Skeletal muscle tissue (tissue), 5 donors: ENCODE measurements around the gene PRSS1. TPM values are rescaled to one million over a fixed set of nuclear protein-coding genes. Genes with fewer than 3 reads are reported as not detected.

Experiments
- H3K27ac ChIP-seq: one replicate; pipeline ENCODE4 v1.7.0; 2013; ENCODE audit warnings: mild to moderate bottlenecking, low read depth, low read length, inconsistent platforms
- H3K27me3 ChIP-seq, 3 donors: one replicate each; pipeline ENCODE4 v1.7.0; 2013; ENCODE audit warnings: low read length in 3 of 3; ENCODE audit not compliant: control insufficient read depth in 3 of 3, insufficient read depth in 3 of 3
- H3K36me3 ChIP-seq, 3 donors: one replicate each; pipeline ENCODE4 v1.7.0; 2013; ENCODE audit warnings: low read length in 3 of 3; ENCODE audit not compliant: control insufficient read depth in 3 of 3, insufficient read depth in 3 of 3
- H3K4me1 ChIP-seq, 3 donors: one replicate each; pipeline ENCODE4 v1.7.0; 2013; ENCODE audit warnings: low read length in 3 of 3, mild to moderate bottlenecking in 3 of 3; ENCODE audit not compliant: control insufficient read depth in 3 of 3, insufficient read depth in 3 of 3
- H3K4me3 ChIP-seq, 3 donors: one replicate each; pipeline ENCODE4 v1.7.0; 2013; ENCODE audit warnings: low read length in 3 of 3
- H3K9ac ChIP-seq, 3 donors: one replicate each; pipeline ENCODE4 v1.7.0; 2013; ENCODE audit warnings: low read length in 3 of 3, mild to moderate bottlenecking in 3 of 3, moderate library complexity in 2 of 3, low read depth in 1 of 3
- H3K9me3 ChIP-seq, 3 donors: one replicate each; pipeline ENCODE4 v1.7.0; 2013; ENCODE audit warnings: low read length in 3 of 3; ENCODE audit not compliant: control insufficient read depth in 3 of 3
- small RNA-seq: library from RNA; depleted of rRNA; stranded (forward); fragments of <200 nt; gene quantifications from one replicate; pipeline ENCODE3, GENCODE V24; 2014
- total RNA-seq: library from RNA; depleted of rRNA; stranded (reverse); fragments of >200 nt; gene quantifications from one replicate; pipeline ENCODE4 v1.2.3, GENCODE V29; 2014
- donor health status: Osteomylitis.

PRSS1 gene
- total RNA-seq, 1 donor from 2014 or later: not detected

DNA sequence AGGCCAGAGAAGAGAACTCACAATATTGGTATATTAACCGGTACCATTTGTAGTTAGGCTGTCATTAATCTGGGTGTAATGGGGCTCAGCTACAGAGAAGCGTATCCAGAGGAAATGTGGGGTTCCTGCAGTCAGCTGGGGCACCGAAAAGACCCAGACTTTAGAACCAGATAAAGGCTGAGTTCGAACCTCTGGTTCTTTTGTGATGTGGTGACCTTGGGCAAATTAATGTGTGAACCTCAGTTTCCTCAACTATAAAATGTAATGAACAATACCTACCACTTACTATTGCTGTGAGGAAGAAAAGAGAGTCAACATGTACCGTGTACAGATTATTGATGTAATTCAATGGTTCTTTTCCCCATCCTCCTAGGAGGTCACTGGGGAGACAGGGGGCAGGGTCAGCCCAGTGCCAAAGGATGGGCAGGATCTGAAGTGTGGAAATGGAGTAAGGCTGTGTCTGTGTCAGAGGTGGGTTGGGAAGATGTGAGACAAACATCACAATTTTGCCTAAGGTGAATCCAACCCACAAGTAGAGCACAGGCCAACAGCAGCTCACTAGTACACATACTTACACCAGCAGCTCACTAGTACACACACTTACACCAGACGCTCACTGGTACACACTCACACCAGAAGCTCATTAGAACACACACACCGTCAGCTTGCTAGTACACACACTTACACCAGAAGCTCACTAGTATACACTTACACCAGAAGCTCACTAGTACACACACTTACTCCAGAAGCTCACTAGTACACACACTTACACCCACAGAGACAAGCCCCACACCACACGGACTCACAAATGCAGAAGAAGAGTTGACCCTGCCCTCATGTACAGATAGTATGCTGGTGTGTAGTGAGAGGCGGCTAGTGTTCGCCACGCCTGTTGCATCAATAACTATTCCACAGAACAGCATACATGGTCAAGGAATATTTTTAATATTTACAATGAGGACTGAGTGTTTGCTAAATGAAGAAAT, 49.5 kb downstream of the PRSS1 start:
- Histone ChIP-seq H3K4me3 (no peak overlapping the region), H3K27me3 (peaks cover 38 to 50% (median 49%) of the 10 kb centered on the region in 3 donors), H3K9me3 (no peaks in the 10 kb centered on the region), H3K27ac (peak overlapping the region; percentile 2), H3K36me3 (no peaks in the 10 kb centered on the region), H3K4me1 (peaks cover 12 to 17% (median 15%) of the 10 kb centered on the region in 3 donors), H3K9ac (peak overlapping the region in 1 of 3 donors; percentile 57)

GRCh38 chr7:142799437-142799835, 50.2 kb downstream of the PRSS1 start:
- no peak overlapping the region for H3K4me3 ChIP-seq
- H3K27ac ChIP-seq: peak overlapping the region; percentile 2
- peaks cover 12 to 17% (median 15%) of the 10 kb centered on the region in 3 donors for H3K4me1 ChIP-seq
- H3K36me3 ChIP-seq: no peaks in the 10 kb centered on the region
- H3K9ac ChIP-seq: no peak overlapping the region
- H3K27me3 ChIP-seq: peaks cover 38 to 51% (median 48%) of the 10 kb centered on the region in 3 donors
- no peaks in the 10 kb centered on the region for H3K9me3 ChIP-seq

GRCh38 chr7:142800088-142800487, 50.8 kb downstream of the PRSS1 start:
- Histone ChIP-seq H3K4me1 (peaks cover 12 to 17% (median 15%) of the 10 kb centered on the region in 3 donors), H3K36me3 (no peaks in the 10 kb centered on the region), H3K27me3 (peaks cover 38 to 51% (median 42%) of the 10 kb centered on the region in 3 donors), H3K4me3 (no peak overlapping the region), H3K27ac (no peak overlapping the region), H3K9ac (no peak overlapping the region), H3K9me3 (no peaks in the 10 kb centered on the region)

- Histone ChIP-seq H3K27me3 (peaks cover 33 to 44% (median 35%) of the 10 kb centered on the region in 3 donors), H3K4me1 (peaks cover 12 to 17% (median 15%) of the 10 kb centered on the region in 3 donors), H3K36me3 (no peaks in the 10 kb centered on the region), H3K27ac (no peak overlapping the region), H3K9ac (no peak overlapping the region), H3K4me3 (no peak overlapping the region), H3K9me3 (no peaks in the 10 kb centered on the region)
Measured at GRCh38 chr7:142800699-142801260, 51.5 kb downstream of the PRSS1 start.

DNA sequence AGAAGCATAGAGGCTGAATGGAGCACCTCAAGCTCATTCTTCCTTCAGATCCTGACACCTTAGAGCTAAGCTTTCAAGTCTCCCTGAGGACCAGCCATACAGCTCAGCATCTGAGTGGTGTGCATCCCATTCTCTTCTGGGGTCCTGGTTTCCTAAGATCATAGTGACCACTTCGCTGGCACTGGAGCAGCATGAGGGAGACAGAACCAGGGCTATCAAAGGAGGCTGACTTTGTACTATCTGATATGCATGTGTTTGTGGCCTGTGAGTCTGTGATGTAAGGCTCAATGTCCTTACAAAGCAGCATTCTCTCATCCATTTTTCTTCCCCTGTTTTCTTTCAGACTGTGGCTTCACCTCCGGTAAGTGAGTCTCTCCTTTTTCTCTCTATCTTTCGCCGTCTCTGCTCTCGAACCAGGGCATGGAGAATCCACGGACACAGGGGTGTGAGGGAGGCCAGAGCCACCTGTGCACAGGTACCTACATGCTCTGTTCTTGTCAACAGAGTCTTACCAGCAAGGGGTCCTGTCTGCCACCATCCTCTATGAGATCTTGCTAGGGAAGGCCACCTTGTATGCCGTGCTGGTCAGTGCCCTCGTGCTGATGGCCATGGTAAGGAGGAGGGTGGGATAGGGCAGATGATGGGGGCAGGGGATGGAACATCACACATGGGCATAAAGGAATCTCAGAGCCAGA, 52.5 kb downstream of the PRSS1 start:
- Histone ChIP-seq H3K4me1 (peaks cover 10 to 11% (median 11%) of the 10 kb centered on the region in 3 donors), H3K9ac (no peak overlapping the region), H3K27me3 (peaks cover 24 to 36% (median 25%) of the 10 kb centered on the region in 3 donors), H3K27ac (no peak overlapping the region), H3K9me3 (no peaks in the 10 kb centered on the region), H3K36me3 (no peaks in the 10 kb centered on the region), H3K4me3 (no peak overlapping the region)

DNA sequence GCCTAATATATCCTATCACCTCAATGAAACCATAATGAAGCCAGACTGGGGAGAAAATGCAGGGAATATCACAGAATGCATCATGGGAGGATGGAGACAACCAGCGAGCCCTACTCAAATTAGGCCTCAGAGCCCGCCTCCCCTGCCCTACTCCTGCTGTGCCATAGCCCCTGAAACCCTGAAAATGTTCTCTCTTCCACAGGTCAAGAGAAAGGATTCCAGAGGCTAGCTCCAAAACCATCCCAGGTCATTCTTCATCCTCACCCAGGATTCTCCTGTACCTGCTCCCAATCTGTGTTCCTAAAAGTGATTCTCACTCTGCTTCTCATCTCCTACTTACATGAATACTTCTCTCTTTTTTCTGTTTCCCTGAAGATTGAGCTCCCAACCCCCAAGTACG, 53.0 kb downstream of the PRSS1 start:
- peaks cover 5 to 7% (median 6%) of the 10 kb centered on the region in 3 donors for H3K4me1 ChIP-seq
- H3K27ac ChIP-seq: no peak overlapping the region
- no peak overlapping the region for H3K9ac ChIP-seq
- H3K27me3 ChIP-seq: peaks cover 19 to 33% (median 20%) of the 10 kb centered on the region in 3 donors
- H3K36me3 ChIP-seq: no peaks in the 10 kb centered on the region
- no peak overlapping the region for H3K4me3 ChIP-seq
- H3K9me3 ChIP-seq: no peaks in the 10 kb centered on the region

Small RNA genes lying within 50 kb of the gene (small RNA-seq; reads per million reads assigned to genes)
- gene TRBD1: not detected
- gene TRBJ1-1: not detected
- gene TRBJ1-2: not detected
- not detected for gene TRBJ1-3
- gene TRBJ1-4: not detected
- gene TRBJ1-5: not detected
- not detected for gene TRBJ1-6
- gene TRBJ2-1: not detected
- not detected for gene TRBJ2-2
- gene TRBJ2-2P: not detected
- gene TRBJ2-3: not detected
- not detected for gene TRBJ2-4
- gene TRBJ2-5: not detected
- not detected for gene TRBJ2-6
- not detected for gene TRBJ2-7

Other genes starting within 250 kb of the PRSS1 start
- gene PRSS2, start 21.5 kb downstream of the PRSS1 start, total RNA-seq: not detected
- gene EPHB6, start 105.6 kb downstream of the PRSS1 start, total RNA-seq: 1.0 TPM
- not detected for gene TRPV6, start 136.3 kb downstream of the PRSS1 start, total RNA-seq
- gene TRPV5, start 184.3 kb downstream of the PRSS1 start, total RNA-seq: not detected
- gene LLCFC1, start 190.0 kb downstream of the PRSS1 start, total RNA-seq: not detected
- gene KEL, start 212.9 kb downstream of the PRSS1 start, total RNA-seq: 3.1 TPM